Measurements from ENCODE around the gene GALNT18.
"Not testable (repeated sequence)": the region's sequence is repeated elsewhere in the genome, so short reads cannot be mapped to it uniquely, and the experiment has no call there.

The GALNT18 gene

GRCh38 chr11:11378184-11378940 is 243.4 kb downstream of the GALNT18 start:
- DNase-seq, result no peak

GRCh38 chr11:11374358-11375148 is 247.3 kb downstream of the GALNT18 start:
- no peak for DNase-seq

- DNase-seq, result no peak
Observed at GRCh38 chr11:11373934-11374333, 247.9 kb downstream of the GALNT18 start.

GRCh38 chr11:11372461-11372860 is 249.3 kb downstream of the GALNT18 start:
- no peak for DNase-seq

- DNase-seq, result no peak
Observed at GRCh38 chr11:11370962-11371303, 250.9 kb downstream of the GALNT18 start.

- DNase-seq, result no peak
Observed at GRCh38 chr11:11370255-11370961, 251.4 kb downstream of the GALNT18 start.

- no peak for DNase-seq
Observed at GRCh38 chr11:11366793-11367192, 255.0 kb downstream of the GALNT18 start.

GRCh38 chr11:11363674-11364073 is 258.1 kb downstream of the GALNT18 start:
- DNase-seq, result no peak

- no peak for DNase-seq
Observed at GRCh38 chr11:11359611-11360010, 262.2 kb downstream of the GALNT18 start.

- DNase-seq, result no peak
Observed at GRCh38 chr11:11356842-11357241, 265.0 kb downstream of the GALNT18 start.

- not testable (repeated sequence) for DNase-seq
Observed at GRCh38 chr11:11352878-11353277, 268.9 kb downstream of the GALNT18 start, which contains the start of gene CSNK2A3. Gene CSNK2A3, minus strand, starts transcription at chr11:11353250. Its CDS starts 131 bp downstream, at chr11:11353119.

- DNase-seq, result not testable (repeated sequence)
Observed at GRCh38 chr11:11351851-11352250, 270.0 kb downstream of the GALNT18 start.

GRCh38 chr11:11351042-11351586 is 270.7 kb downstream of the GALNT18 start:
- DNase-seq, result no peak

GRCh38 chr11:11349870-11350337 is 271.9 kb downstream of the GALNT18 start:
- DNase-seq, result no peak

GRCh38 chr11:11349106-11349825 is 272.5 kb downstream of the GALNT18 start:
- DNase-seq, result no peak

- no peak for DNase-seq
Observed at GRCh38 chr11:11348303-11348702, 273.5 kb downstream of the GALNT18 start.

- no peak for DNase-seq
Observed at GRCh38 chr11:11347592-11347991, 274.2 kb downstream of the GALNT18 start.

- no peak for DNase-seq
Observed at GRCh38 chr11:11346303-11346702, 275.5 kb downstream of the GALNT18 start.

GRCh38 chr11:11345099-11345498 is 276.7 kb downstream of the GALNT18 start:
- DNase-seq, result no peak

- no peak for DNase-seq
Observed at GRCh38 chr11:11344045-11344444, 277.8 kb downstream of the GALNT18 start.

- no peak for DNase-seq
Observed at GRCh38 chr11:11338304-11338703, 283.5 kb downstream of the GALNT18 start.

GRCh38 chr11:11336664-11337063 is 285.1 kb downstream of the GALNT18 start:
- DNase-seq, result no peak

All from activated CD4-positive, alpha-beta T cell treated with anti-CD3 and anti-CD28 coated beads for 48 hours (primary cell).